Activated CD4-positive, alpha-beta T cell treated with anti-CD3 and anti-CD28 coated beads, Interleukin-2, amount 50 U/mL, for 16 hours (primary cell): ENCODE data around the gene RAD23A.
"Not testable (repeated sequence)": the region's sequence is repeated elsewhere in the genome, so short reads cannot be mapped to it uniquely, and the experiment has no call there.

Experiments used
- DNase-seq: peaks from one replicate; pipeline ENCODE4 v3.0.0-alpha.2; 2020

The RAD23A gene

GRCh38 chr19:12937927-12938778, 7.5 kb upstream of the RAD23A start, which contains the start of gene CALR:
Gene CALR, plus strand, starts transcription at chr19:12938609. Its CDS starts 71 bp downstream, at chr19:12938680.
- DNase-seq, result peak; percentile 100

- peak; percentile 34 for DNase-seq
These were observed 6.7 kb upstream of the RAD23A start for GRCh38 chr19:12938779-12939601.

GRCh38 chr19:12939975-12940423, 5.7 kb upstream of the RAD23A start:
- no peak for DNase-seq

GRCh38 chr19:12940897-12941296, 4.8 kb upstream of the RAD23A start:
- no peak for DNase-seq

- DNase-seq, result no peak
These were observed 2.1 kb upstream of the RAD23A start for GRCh38 chr19:12943437-12944044.

- DNase-seq, result no peak
These were observed 1.5 kb upstream of the RAD23A start for GRCh38 chr19:12944104-12944674.

- DNase-seq, result peak; percentile 69
These were observed 545 bp downstream of the RAD23A start for GRCh38 chr19:12946092-12946721.

- no peak for DNase-seq
These were observed 1.3 kb downstream of the RAD23A start for GRCh38 chr19:12946731-12947496.

GRCh38 chr19:12947702-12948611, 2.3 kb downstream of the RAD23A start:
- no peak for DNase-seq

- no peak for DNase-seq
These were observed 3.1 kb downstream of the RAD23A start for GRCh38 chr19:12948612-12949362.

GRCh38 chr19:12949363-12950283, 4.0 kb downstream of the RAD23A start:
- no peak for DNase-seq

GRCh38 chr19:12952050-12952449, 6.4 kb downstream of the RAD23A start:
- not testable (repeated sequence) for DNase-seq

- DNase-seq, result no peak
These were observed 7.0 kb downstream of the RAD23A start for GRCh38 chr19:12952488-12953137.

- DNase-seq, result no peak
These were observed 7.6 kb downstream of the RAD23A start for GRCh38 chr19:12953138-12953798.

GRCh38 chr19:12953799-12954611, 8.3 kb downstream of the RAD23A start:
- no peak for DNase-seq

- DNase-seq, result peak; percentile 38
These were observed 8.9 kb downstream of the RAD23A start for GRCh38 chr19:12954612-12954962.

- not testable (repeated sequence) for DNase-seq
These were observed 9.9 kb downstream of the RAD23A start for GRCh38 chr19:12955575-12955974.
